HepG2 (cell line): ENCODE measurements around the gene RABGGTB. TPM values are rescaled to one million over a fixed set of nuclear protein-coding genes. Genes with fewer than 3 reads are reported as not detected.

Experiments
- ATAC-seq: fragments of 200-7000 bp; cut with Tn5 transposase; 3 replicates; pipeline ENCODE4 v1.9.1; 2020; ENCODE audit warnings: mild to moderate bottlenecking, moderate library complexity
- BruUV-seq: library from RNA; stranded (reverse); fragments of 400-500 nt; replicated peaks from 2 replicates; lab custom pipeline; 2021; lab: Mats Ljungman, UMichigan
- CTCF ChIA-PET: fragments of 300-600 bp; formaldehyde crosslinking; extraction: SDS; loops from one replicate; lab custom pipeline; 2021; ENCODE audit warnings: low total read pairs, inconsistent platforms, low intra/inter-chr PET ratio; lab: Yijun Ruan, JAX
- POLR2A ChIA-PET: fragments of 350-600 bp; sonication (Branson Sonifier 250); formaldehyde crosslinking; loops from one replicate; lab custom pipeline; 2020; ENCODE audit warnings: antibody characterized with exemption, inconsistent platforms; lab: Yijun Ruan, JAX
- DNase-seq: peaks from one replicate; pipeline ENCODE4 v3.0.0-alpha.2; 2015; ENCODE audit warnings: low spot score
- FAIRE-seq: peaks from 3 replicates; lab custom pipeline; 2011; peaks lifted over from hg19 to GRCh38; lab: Jason Lieb, UNC
- H2AFZ ChIP-seq: one replicate; pipeline ENCODE4 v1.6.1; 2011; ENCODE audit warnings: low read length, inconsistent platforms
- H3K27ac ChIP-seq: fragments of 300-600 bp; 3 replicates; pipeline ENCODE4 v1.8.0; 2011; ENCODE audit warnings: mixed run types, mild to moderate bottlenecking, mixed read lengths, low read length, inconsistent platforms; ENCODE audit not compliant: insufficient read depth; ENCODE audit errors: extremely low read length
- H3K27me3 ChIP-seq, 2 experiments: fragments of 200-600 bp in 1 of 2; 2 replicates in 1 of 2; 3 replicates in 1 of 2; pipeline versions ENCODE4 v1.6.0 to v1.8.0; 2011; ENCODE audit warnings: low read length in 2 of 2, mild to moderate bottlenecking in 2 of 2, moderate library complexity in 2 of 2, inconsistent platforms in 1 of 2; ENCODE audit not compliant: insufficient read depth in 2 of 2, control insufficient read depth in 1 of 2
- H3K36me3 ChIP-seq, 2 experiments: fragments of 200-600 bp in 1 of 2; replicated peaks in 1 of 2; 2 replicates in 1 of 2; 3 replicates in 1 of 2; pipeline versions ENCODE4 v1.5.1 to v1.8.0; 2011; ENCODE audit warnings: low read length in 2 of 2, inconsistent platforms in 1 of 2; ENCODE audit not compliant: insufficient read depth in 2 of 2, control insufficient read depth in 1 of 2
- H3K4me1 ChIP-seq: 2 replicates; pipeline ENCODE4 v1.5.1; 2012; ENCODE audit warnings: low read length, inconsistent platforms; ENCODE audit not compliant: insufficient read depth
- H3K4me2 ChIP-seq: 2 replicates; pipeline ENCODE4 v1.6.0; 2011; ENCODE audit warnings: low read depth, low read length, inconsistent platforms
- H3K4me3 ChIP-seq, 3 experiments: fragments of 200-600 bp in 1 of 3; sonication (generic), shearing (Covaris generic) in 1 of 3; replicated peaks in 1 of 3; 2 replicates each; pipeline ENCODE4 v1.5.1; 2011 to 2016; ENCODE audit warnings: low read length in 3 of 3, inconsistent platforms in 2 of 3, low read depth in 2 of 3, mild to moderate bottlenecking in 2 of 3, control low read depth in 1 of 3, mixed read lengths in 1 of 3; ENCODE audit not compliant: insufficient read depth in 1 of 3
- H3K79me2 ChIP-seq: one replicate; pipeline ENCODE4 v1.6.1; 2011; ENCODE audit warnings: low read length, inconsistent platforms; ENCODE audit not compliant: insufficient read depth
- H3K9ac ChIP-seq: 2 replicates; pipeline ENCODE4 v1.6.0; 2011; ENCODE audit warnings: mild to moderate bottlenecking, low read depth, low read length, inconsistent platforms; ENCODE audit not compliant: insufficient read depth
- H3K9me3 ChIP-seq: 2 replicates; pipeline ENCODE4 v1.5.1; 2012; ENCODE audit warnings: mild to moderate bottlenecking, low read length
- H4K20me1 ChIP-seq: 2 replicates; pipeline ENCODE4 v1.6.0; 2011; ENCODE audit warnings: inconsistent platforms, mild to moderate bottlenecking, low read length, moderate library complexity; ENCODE audit not compliant: insufficient read depth
- GATAD2A ChIP-seq: IDR thresholded peaks from 2 replicates; pipeline ENCODE4 v1.6.1; 2016
- KDM3A ChIP-seq: IDR thresholded peaks from 2 replicates; pipeline ENCODE4 v1.6.1; 2018; ENCODE audit warnings: low read depth, missing compliant biosample characterization
- MAFG ChIP-seq: sonication (generic); formaldehyde crosslinking; IDR thresholded peaks from 2 replicates; pipeline ENCODE4 v1.5.1; 2020; ENCODE audit warnings: mild to moderate bottlenecking, missing genetic modification reagents
- MTA1 ChIP-seq: sonication (generic); formaldehyde crosslinking; IDR thresholded peaks from 2 replicates; pipeline ENCODE4 v1.4.0; 2020; ENCODE audit warnings: missing genetic modification reagents, mild to moderate bottlenecking, borderline replicate concordance
- MTERF4 ChIP-seq: sonication (generic); formaldehyde crosslinking; IDR thresholded peaks from 2 replicates; pipeline ENCODE4 v1.8.0; 2023; ENCODE audit warnings: mild to moderate bottlenecking, missing genetic modification reagents
- NFIB ChIP-seq: sonication (generic); formaldehyde crosslinking; IDR thresholded peaks from 2 replicates; pipeline ENCODE4 v1.9.0; 2021; ENCODE audit warnings: missing genetic modification reagents, mild to moderate bottlenecking, borderline replicate concordance
- PBX3 ChIP-seq: sonication (generic); formaldehyde crosslinking; IDR thresholded peaks from 2 replicates; pipeline ENCODE4 v1.8.1; 2023; ENCODE audit warnings: missing genetic modification reagents, inconsistent platforms, borderline replicate concordance
- RNF219 ChIP-seq: sonication (generic); formaldehyde crosslinking; IDR thresholded peaks from 2 replicates; pipeline ENCODE4 v1.5.0; 2020; ENCODE audit warnings: mild to moderate bottlenecking, missing genetic modification reagents
- RORA ChIP-seq: sonication (generic); formaldehyde crosslinking; IDR thresholded peaks from 2 replicates; pipeline ENCODE4 v1.5.0; 2020; ENCODE audit warnings: mild to moderate bottlenecking, missing genetic modification reagents, moderate library complexity
- TBP ChIP-seq: sonication (generic); formaldehyde crosslinking; IDR thresholded peaks from 2 replicates; pipeline ENCODE4 v1.5.0; 2020; ENCODE audit warnings: missing genetic modification reagents
- ZNF234 ChIP-seq: sonication (generic); formaldehyde crosslinking; conservative IDR thresholded peaks from 2 replicates; pipeline ENCODE4 v1.5.1; 2020; ENCODE audit warnings: mild to moderate bottlenecking, missing genetic modification reagents
- ZNF644 ChIP-seq: IDR thresholded peaks from 2 replicates; pipeline ENCODE4 v1.6.1; 2016; ENCODE audit warnings: low read depth
- ZNF652 ChIP-seq: IDR thresholded peaks from 2 replicates; pipeline ENCODE4 v1.6.1; 2016; ENCODE audit warnings: low read depth, borderline replicate concordance
- WGBS: methylation state at CpG from one replicate; pipeline ENCODE4 v1.1.6; 2017; ENCODE audit warnings: low lambda C conversion rate; 5-methylcytosine and 5-hydroxymethylcytosine counted together
- in situ Hi-C: cut with HindIII; loops from 2 replicates; pipeline ENCODE4 v1.10.0; 2017; ENCODE audit warnings: low pct_unique_long_range_greater_than_20kb; ENCODE audit not compliant: extremely low pct_ligation_motif_present
- intact Hi-C: fragments of 100-400 bp; cut with micrococcal nuclease; formaldehyde crosslinking; loops from one replicate; pipeline ENCODE4 v1.10.0; 2022; ENCODE audit not compliant: unreplicated experiment
- polyA plus RNA-seq, 8 experiments: library from polyadenylated mRNA; depleted of rRNA in 3 of 8; stranded (reverse) in 7 of 8; unstranded in 1 of 8; fragments of >200 nt; fragmentation: Illumina TruSeq in 4 of 8; extraction: Trizol in 4 of 8; gene quantifications; 2 replicates each; pipeline versions ENCODE4 v1.2.1 to v1.2.3, GENCODE V29; 2011 to 2016; ENCODE audit warnings: low read depth in 4 of 8, missing spikeins in 1 of 8, mixed read lengths in 1 of 8; ENCODE audit not compliant: insufficient read depth in 1 of 8
- total RNA-seq, 5 experiments: library from RNA; depleted of rRNA; stranded (reverse); fragments of >200 nt; fragmentation: Illumina TruSeq; extraction: Trizol; gene quantifications; 2 replicates each; pipeline ENCODE4 v1.2.3, GENCODE V29; 2016; ENCODE audit warnings: low read depth in 1 of 5

The RABGGTB gene
- total and polyA plus RNA-seq, 2 of the 13 experiments (the other 11 are each of a cell fraction or from before 2014, with no cell fraction given) = 185 to 290 TPM

- 17% methylated on average over 1 of the region's 1 CpG for WGBS
- TF ChIP-seq MTA1 (CRISPR knock-in tag) (no peak), NFIB (CRISPR knock-in tag) (no peak), MTERF4 (CRISPR knock-in tag) (no peak), RNF219 (CRISPR knock-in tag) (no peak), GATAD2A (no peak), ZNF644 (CRISPR knock-in tag) (no peak), MAFG (CRISPR knock-in tag) (no peak), ZNF652 (CRISPR knock-in tag) (no peak), KDM3A (CRISPR knock-in tag) (no peak), PBX3 (CRISPR knock-in tag) (no peak), ZNF234 (CRISPR knock-in tag) (no peak), TBP (no peak), RORA (CRISPR knock-in tag) (no peak)
- ATAC-seq = no peak
- Histone ChIP-seq H3K4me1 (no peaks in the 10 kb centered on the region), H3K27me3 (no peaks in the 10 kb centered on the region), H2AFZ (no peak overlapping the region), H3K4me3 (no peak overlapping the region), H3K27ac (no peak overlapping the region), H3K9ac (no peak overlapping the region), H3K36me3 (no peaks in the 10 kb centered on the region), H3K4me2 (no peak overlapping the region), H3K9me3 (no peaks in the 10 kb centered on the region), H3K79me2 (no peaks in the 10 kb centered on the region), H4K20me1 (no peaks in the 10 kb centered on the region)
- intact Hi-C loops (no loop called here), in situ Hi-C loops (no loop called here)
- no TSS peak for BruUV-seq
- no peak for FAIRE-seq
- ChIA-PET POLR2A (no interaction called here), CTCF (no interaction called here)
- DNase-seq = no peak
Measured at GRCh38 chr1:75770761-75771160, 15.3 kb upstream of the RABGGTB start.
